HAP-1 (cell line): ENCODE results near the gene CHGA.
A peak's percentile ranks its signal among the peaks of the same experiment; 100 is the strongest.

ENCODE experiments used
- DNase-seq, 2 experiments: peaks; one replicate each; pipeline ENCODE4 v3.0.0-alpha.2; 2016 to 2020; ENCODE audit warnings: low spot score in 2 of 2
- H3K27me3 ChIP-seq: fragments of 250-450 bp; sonication (Bioruptor Pico); 2 replicates; pipeline ENCODE4 v1.5.1; 2020; ENCODE audit warnings: low read depth, mild to moderate bottlenecking, moderate library complexity
- H3K36me3 ChIP-seq: fragments of 250-450 bp; sonication (Bioruptor Pico); replicated peaks from 2 replicates; pipeline ENCODE4 v1.5.1; 2020; ENCODE audit warnings: mild to moderate bottlenecking
- H3K4me1 ChIP-seq: fragments of 250-450 bp; sonication (Bioruptor Pico); 2 replicates; pipeline ENCODE4 v1.5.1; 2020; ENCODE audit warnings: mild to moderate bottlenecking
- H3K4me3 ChIP-seq: fragments of 250-450 bp; sonication (Bioruptor Pico); 2 replicates; pipeline ENCODE4 v1.5.1; 2020; ENCODE audit warnings: mild to moderate bottlenecking, moderate library complexity
- H3K9me3 ChIP-seq: fragments of 250-450 bp; sonication (Bioruptor Pico); 2 replicates; pipeline ENCODE4 v1.5.1; 2020; ENCODE audit warnings: mild to moderate bottlenecking, moderate library complexity
- in situ Hi-C: fragments of 300-500 bp; cut with MboI; formaldehyde crosslinking; loops from 3 replicates; pipeline ENCODE4 v1.14.3; 2020; ENCODE audit warnings: low sequenced_read_pairs, inconsistent platforms, mixed read lengths

The CHGA gene

DNA sequence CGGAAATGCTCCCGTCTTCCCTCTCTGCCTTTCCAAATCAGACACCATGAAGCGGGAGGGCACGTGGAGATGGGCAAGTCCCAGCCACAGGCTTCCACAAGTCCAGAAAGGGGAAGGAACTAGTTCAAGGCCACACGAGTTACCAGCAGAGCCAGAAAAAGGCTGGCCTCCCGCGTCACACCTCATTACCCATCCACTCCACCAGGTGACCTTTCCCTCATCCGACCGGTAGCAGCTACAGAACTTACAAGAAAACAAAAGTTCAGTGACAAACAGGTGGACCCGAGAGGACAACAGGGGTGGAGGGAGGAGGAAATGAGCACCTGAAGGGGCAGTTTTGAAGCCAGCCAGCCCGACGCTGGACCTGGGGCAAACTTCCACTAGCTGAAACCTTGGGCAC, 46.9 kb downstream of the CHGA start:
- in situ Hi-C loops, result no loop called here
- H3K36me3 ChIP-seq, result no peaks in the 10 kb centered on the region
- no peak overlapping the region for H3K4me3 ChIP-seq
- H3K4me1 ChIP-seq, result no peaks in the 10 kb centered on the region
- no peaks in the 10 kb centered on the region for H3K27me3 ChIP-seq
- H3K9me3 ChIP-seq, result no peaks in the 10 kb centered on the region
- no peak for DNase-seq

- no peak for DNase-seq
- Histone ChIP-seq H3K36me3 (no peaks in the 10 kb centered on the region), H3K4me3 (no peak overlapping the region), H3K9me3 (no peaks in the 10 kb centered on the region), H3K4me1 (no peaks in the 10 kb centered on the region), H3K27me3 (no peaks in the 10 kb centered on the region)
- in situ Hi-C loops, result no loop called here
These were observed 47.3 kb downstream of the CHGA start for GRCh38 chr14:92970271-92970670.

DNA sequence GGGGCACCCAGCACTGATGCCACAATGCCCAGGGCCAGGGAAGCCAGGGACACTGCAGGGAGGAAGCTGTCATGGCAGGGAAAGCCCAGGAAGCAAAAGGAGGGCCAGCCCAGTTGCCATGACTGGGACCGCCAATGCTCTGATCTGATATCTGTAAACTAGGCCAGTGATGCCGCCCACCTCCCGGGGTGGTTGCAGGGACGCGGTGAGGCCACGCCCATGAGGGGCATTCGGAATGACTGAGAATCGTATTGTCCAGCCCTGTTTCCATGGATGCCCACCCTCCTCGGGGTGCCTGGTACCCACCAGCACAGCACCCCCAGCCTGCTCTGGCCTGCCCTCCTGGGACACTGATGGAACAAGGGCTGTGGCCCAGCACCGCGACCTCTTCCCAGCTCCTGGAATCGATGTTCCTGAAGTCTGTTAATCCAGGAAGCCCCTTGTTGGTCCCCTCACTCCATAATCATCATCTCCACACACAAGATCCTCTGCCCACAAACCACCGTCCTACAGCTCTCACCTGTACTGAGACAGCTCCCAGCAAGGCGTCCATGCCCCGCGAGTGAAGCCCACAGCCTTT, 48.7 kb downstream of the CHGA start:
- in situ Hi-C loops, result no loop called here
- H3K9me3 ChIP-seq, result no peaks in the 10 kb centered on the region
- no peaks in the 10 kb centered on the region for H3K4me1 ChIP-seq
- H3K27me3 ChIP-seq, result no peaks in the 10 kb centered on the region
- no peaks in the 10 kb centered on the region for H3K36me3 ChIP-seq
- DNase-seq, result no peak
- H3K4me3 ChIP-seq, result no peak overlapping the region

DNA sequence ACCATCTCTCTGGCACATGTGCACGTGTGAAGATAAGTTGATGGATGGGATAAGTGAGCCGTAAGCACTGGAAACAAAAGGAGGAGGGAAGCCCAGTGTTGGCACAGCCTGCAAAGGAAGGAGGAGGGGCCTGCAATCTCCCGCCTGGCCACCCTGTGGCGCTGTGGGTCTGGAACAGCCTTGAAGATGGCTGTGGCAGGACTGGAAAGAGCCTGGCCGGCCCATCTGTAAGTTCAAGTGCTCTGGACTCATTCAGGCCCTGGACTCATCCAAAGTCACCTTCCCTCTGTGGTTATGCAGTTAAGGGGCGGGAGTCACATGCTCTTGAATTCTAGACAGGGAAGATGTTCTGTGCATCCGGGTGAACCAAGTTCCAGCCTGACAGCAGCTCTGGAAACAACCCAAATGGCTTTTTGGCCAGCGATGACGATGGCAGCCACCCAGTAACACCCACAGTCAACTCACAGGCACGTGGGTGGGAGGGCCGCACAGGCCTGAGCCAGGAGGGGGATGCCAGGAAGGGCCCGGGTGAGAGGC, 50.4 kb downstream of the CHGA start:
- H3K9me3 ChIP-seq, result no peaks in the 10 kb centered on the region; the same call in 1 of the 2 replicates
- DNase-seq, result peak in 1 of 2 experiments; percentile 76
- in situ Hi-C loops, result no loop called here
- no peaks in the 10 kb centered on the region for H3K27me3 ChIP-seq
- H3K36me3 ChIP-seq, result no peaks in the 10 kb centered on the region; the same call in 1 of the 2 replicates
- H3K4me3 ChIP-seq, result no peak overlapping the region
- H3K4me1 ChIP-seq, result no peaks in the 10 kb centered on the region

GRCh38 chr14:92973798-92974372, 50.9 kb downstream of the CHGA start:
- DNase-seq, result no peak
- H3K27me3 ChIP-seq, result no peaks in the 10 kb centered on the region
- in situ Hi-C loops, result no loop called here
- H3K9me3 ChIP-seq, result no peaks in the 10 kb centered on the region; the same call in 1 of the 2 replicates
- H3K4me1 ChIP-seq, result no peaks in the 10 kb centered on the region
- no peak overlapping the region for H3K4me3 ChIP-seq
- H3K36me3 ChIP-seq, result no peaks in the 10 kb centered on the region; the same call in 1 of the 2 replicates

DNA sequence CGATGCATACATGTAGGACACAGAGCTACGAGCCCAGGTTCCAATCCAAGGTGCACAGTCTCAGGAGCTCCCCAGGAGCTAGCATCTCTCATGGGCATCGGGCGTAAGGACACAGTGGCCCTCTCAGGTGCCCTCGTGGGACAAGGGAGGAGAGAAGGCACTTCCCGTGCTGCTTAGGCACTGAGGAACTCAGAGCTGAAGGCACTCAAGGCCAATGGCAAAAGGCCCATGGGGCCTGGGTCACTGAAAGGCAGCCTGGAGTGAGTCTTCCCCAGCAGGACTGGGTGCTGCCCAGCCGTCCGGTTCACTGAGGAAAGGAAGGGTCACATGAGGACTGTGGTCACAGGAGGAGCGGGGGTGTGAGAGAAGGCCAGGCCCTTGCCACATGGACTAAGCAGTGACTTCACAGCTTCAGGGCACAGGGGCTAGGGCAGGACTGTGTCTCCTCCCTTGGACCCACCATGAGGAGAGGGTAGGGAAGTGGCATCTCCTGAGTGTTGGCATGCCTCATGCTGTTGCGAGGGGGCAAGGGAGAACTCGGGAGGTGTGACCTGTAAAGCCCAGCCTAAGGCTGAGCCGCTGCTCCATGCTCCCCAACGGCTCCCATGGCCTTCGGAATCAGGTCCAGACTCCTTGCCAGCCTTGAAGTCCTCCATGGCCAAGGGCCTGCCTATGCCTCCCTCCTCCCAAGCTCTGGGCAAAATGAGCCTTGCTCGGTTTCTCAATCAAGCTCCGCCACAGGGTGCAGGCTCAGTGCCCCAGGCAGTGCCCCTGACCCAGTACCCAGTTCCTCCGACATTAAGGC, 51.8 kb downstream of the CHGA start:
- H3K36me3 ChIP-seq, result no peaks in the 10 kb centered on the region; the same call in 1 of the 2 replicates
- no peaks in the 10 kb centered on the region for H3K4me1 ChIP-seq
- in situ Hi-C loops, result no loop called here
- no peaks in the 10 kb centered on the region for H3K27me3 ChIP-seq
- H3K9me3 ChIP-seq, result peaks cover 4% of the 10 kb centered on the region; the same call in 1 of the 2 replicates
- no peak overlapping the region for H3K4me3 ChIP-seq
- DNase-seq, result no peak

GRCh38 chr14:92976268-92976667, 53.3 kb downstream of the CHGA start:
- Histone ChIP-seq H3K27me3 (no peaks in the 10 kb centered on the region), H3K4me1 (no peaks in the 10 kb centered on the region), H3K9me3 (peaks cover 7% of the 10 kb centered on the region), H3K36me3 (no peaks in the 10 kb centered on the region; the same call in 1 of the 2 replicates), H3K4me3 (no peak overlapping the region)
- DNase-seq, result no peak
- in situ Hi-C loops, result no loop called here

GRCh38 chr14:92978229-92979021, 55.5 kb downstream of the CHGA start:
- Histone ChIP-seq H3K4me1 (no peaks in the 10 kb centered on the region), H3K4me3 (no peak overlapping the region), H3K27me3 (no peaks in the 10 kb centered on the region), H3K36me3 (no peaks in the 10 kb centered on the region; the same call in 1 of the 2 replicates), H3K9me3 (peaks cover 7% of the 10 kb centered on the region)
- no peak for DNase-seq
- in situ Hi-C loops, result no loop called here

GRCh38 chr14:92980866-92981265, 57.9 kb downstream of the CHGA start:
- in situ Hi-C loops, result no loop called here
- Histone ChIP-seq H3K9me3 (peaks cover 7% of the 10 kb centered on the region), H3K27me3 (no peaks in the 10 kb centered on the region), H3K36me3 (no peaks in the 10 kb centered on the region; the same call in 1 of the 2 replicates), H3K4me1 (no peaks in the 10 kb centered on the region), H3K4me3 (no peak overlapping the region)
- no peak for DNase-seq

- Histone ChIP-seq H3K36me3 (no peaks in the 10 kb centered on the region; the same call in 1 of the 2 replicates), H3K4me1 (no peaks in the 10 kb centered on the region), H3K9me3 (peaks cover 7% of the 10 kb centered on the region), H3K4me3 (no peak overlapping the region), H3K27me3 (no peaks in the 10 kb centered on the region)
- in situ Hi-C loops, result no loop called here
- DNase-seq, result no peak
These were observed 58.8 kb downstream of the CHGA start for GRCh38 chr14:92981726-92982125.

GRCh38 chr14:92982956-92983355, 60.0 kb downstream of the CHGA start:
- Histone ChIP-seq H3K27me3 (no peaks in the 10 kb centered on the region), H3K4me1 (no peaks in the 10 kb centered on the region), H3K9me3 (peaks cover 7% of the 10 kb centered on the region), H3K36me3 (no peaks in the 10 kb centered on the region; the same call in 1 of the 2 replicates), H3K4me3 (no peak overlapping the region)
- in situ Hi-C loops, result no loop called here
- no peak for DNase-seq

- peaks cover 5% of the 10 kb centered on the region for H3K9me3 ChIP-seq
- in situ Hi-C loops, result no loop called here
- H3K36me3 ChIP-seq, result no peaks in the 10 kb centered on the region
- no peaks in the 10 kb centered on the region for H3K4me1 ChIP-seq
- H3K4me3 ChIP-seq, result no peak overlapping the region
- no peak for DNase-seq
- H3K27me3 ChIP-seq, result no peaks in the 10 kb centered on the region
These were observed 61.3 kb downstream of the CHGA start for GRCh38 chr14:92984082-92984788.
